Upper lobe of left lung (tissue), 4 donors: ENCODE results near the gene BHLHE40.

ENCODE experiments used
- POLR2A ChIP-seq, 4 donors: fragments of 450-650 bp; IDR thresholded peaks; one replicate each; pipeline ENCODE4 v1.5.1; 2016 to 2017; ENCODE audit warnings: antibody characterized with exemption in 4 of 4, mild to moderate bottlenecking in 2 of 4
- TF ChIP-seq, protein P1 (sequence below), 6 experiments: fragments of 450-650 bp in 4 of 6; fragments of 200-600 bp in 2 of 6; sonication (generic) in 2 of 6; IDR thresholded peaks; one replicate each; pipeline ENCODE4 v1.5.1; 2016 to 2019; ENCODE audit warnings: antibody characterized with exemption in 6 of 6

DNA sequence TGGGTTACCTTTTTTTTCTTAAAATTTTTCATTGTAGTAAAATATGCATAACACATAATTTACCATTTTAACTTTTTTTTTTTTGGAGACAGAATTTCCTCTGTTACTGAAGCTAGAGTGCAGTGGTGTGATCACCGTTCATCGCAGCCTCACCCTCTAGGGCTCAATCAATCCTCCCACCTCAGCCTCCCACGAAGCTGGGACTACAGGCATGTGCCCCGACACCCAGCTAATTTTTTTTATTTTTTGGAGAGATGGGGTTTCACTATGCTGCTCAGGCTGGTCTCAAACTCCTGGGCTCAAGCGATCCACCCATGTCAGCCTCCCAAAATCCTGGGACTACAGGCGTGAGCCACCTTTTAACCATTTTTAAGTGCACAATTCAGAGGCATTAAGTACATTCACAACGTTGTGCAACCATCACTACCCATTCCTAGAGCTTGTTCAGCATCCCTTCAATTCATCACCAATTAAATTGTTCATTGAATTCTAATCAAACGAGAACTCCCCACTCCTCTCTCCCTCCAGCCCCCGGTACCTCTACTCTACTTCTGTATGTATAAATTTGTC is 44.6 kb downstream of the BHLHE40 start:
- no peak for TF ChIP-seq POLR2A (IDR thresholded peaks at IDR 0.05)
- TF ChIP-seq, protein P1, sequence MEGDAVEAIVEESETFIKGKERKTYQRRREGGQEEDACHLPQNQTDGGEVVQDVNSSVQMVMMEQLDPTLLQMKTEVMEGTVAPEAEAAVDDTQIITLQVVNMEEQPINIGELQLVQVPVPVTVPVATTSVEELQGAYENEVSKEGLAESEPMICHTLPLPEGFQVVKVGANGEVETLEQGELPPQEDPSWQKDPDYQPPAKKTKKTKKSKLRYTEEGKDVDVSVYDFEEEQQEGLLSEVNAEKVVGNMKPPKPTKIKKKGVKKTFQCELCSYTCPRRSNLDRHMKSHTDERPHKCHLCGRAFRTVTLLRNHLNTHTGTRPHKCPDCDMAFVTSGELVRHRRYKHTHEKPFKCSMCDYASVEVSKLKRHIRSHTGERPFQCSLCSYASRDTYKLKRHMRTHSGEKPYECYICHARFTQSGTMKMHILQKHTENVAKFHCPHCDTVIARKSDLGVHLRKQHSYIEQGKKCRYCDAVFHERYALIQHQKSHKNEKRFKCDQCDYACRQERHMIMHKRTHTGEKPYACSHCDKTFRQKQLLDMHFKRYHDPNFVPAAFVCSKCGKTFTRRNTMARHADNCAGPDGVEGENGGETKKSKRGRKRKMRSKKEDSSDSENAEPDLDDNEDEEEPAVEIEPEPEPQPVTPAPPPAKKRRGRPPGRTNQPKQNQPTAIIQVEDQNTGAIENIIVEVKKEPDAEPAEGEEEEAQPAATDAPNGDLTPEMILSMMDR (IDR thresholded peaks at IDR 0.05), result no peak
